Retina (tissue), 1 donor: ENCODE data around the gene RPTOR.
A peak's percentile ranks its signal among the peaks of the same experiment; 100 is the strongest.
"Not testable (repeated sequence)": the region's sequence is repeated elsewhere in the genome, so short reads cannot be mapped to it uniquely, and the experiment has no call there.

Experiments
- DNase-seq: peaks from one replicate; pipeline ENCODE4 v3.0.0-alpha.2; 2016

RPTOR gene

GRCh38 chr17:80729016-80729415, 184.4 kb downstream of the RPTOR start:
- DNase-seq: no peak

- no peak for DNase-seq
These were observed 185.1 kb downstream of the RPTOR start for GRCh38 chr17:80729761-80730160.

GRCh38 chr17:80730739-80731138, 186.1 kb downstream of the RPTOR start:
- DNase-seq: no peak

- no peak for DNase-seq
These were observed 186.7 kb downstream of the RPTOR start for GRCh38 chr17:80731323-80731722.

GRCh38 chr17:80732268-80732667, 187.6 kb downstream of the RPTOR start:
- DNase-seq: no peak

GRCh38 chr17:80737106-80738019, 192.7 kb downstream of the RPTOR start:
- DNase-seq: no peak

- no peak for DNase-seq
These were observed 193.6 kb downstream of the RPTOR start for GRCh38 chr17:80738020-80738808.

- DNase-seq: no peak
These were observed 194.5 kb downstream of the RPTOR start for GRCh38 chr17:80738987-80739730.

- no peak for DNase-seq
These were observed 195.5 kb downstream of the RPTOR start for GRCh38 chr17:80740141-80740540.

- no peak for DNase-seq
These were observed 197.5 kb downstream of the RPTOR start for GRCh38 chr17:80742091-80742490.

GRCh38 chr17:80742581-80743180, 198.0 kb downstream of the RPTOR start:
- DNase-seq: no peak

GRCh38 chr17:80743181-80743771, 198.6 kb downstream of the RPTOR start:
- DNase-seq: no peak

GRCh38 chr17:80743973-80744372, 199.3 kb downstream of the RPTOR start:
- DNase-seq: not testable (repeated sequence)

GRCh38 chr17:80744725-80745124, 200.1 kb downstream of the RPTOR start:
- not testable (repeated sequence) for DNase-seq

GRCh38 chr17:80745183-80745582, 200.5 kb downstream of the RPTOR start:
- no peak for DNase-seq

GRCh38 chr17:80746262-80746935, 201.8 kb downstream of the RPTOR start:
- no peak for DNase-seq

- no peak for DNase-seq
These were observed 202.8 kb downstream of the RPTOR start for GRCh38 chr17:80747469-80747868.

GRCh38 chr17:80749611-80750010, 205.0 kb downstream of the RPTOR start:
- DNase-seq: no peak

GRCh38 chr17:80750263-80750662, 205.6 kb downstream of the RPTOR start:
- DNase-seq: no peak

- DNase-seq: peak; percentile 42
These were observed 206.7 kb downstream of the RPTOR start for GRCh38 chr17:80751070-80751945.
